ENCODE results near the gene TCEAL3.

TCEAL3 gene

GRCh38 chrX:103607364-103608305, at the start of gene TCEAL3:
Gene TCEAL3, plus strand, starts transcription at chrX:103607963. Its CDS starts 1,102 bp downstream, at chrX:103609065.
- H3K4me3 ChIP-seq (replicated peaks in 1 of 2; ENCODE audit: low read depth in 2 of 2, low read length in 2 of 2) = peak within 1 kb of the TSS; percentile 68 to 70
- TF ChIP-seq CTCF (IDR thresholded peaks at IDR 0.05; ENCODE audit: low read depth, low read length) = no peak
- DNase-seq (ENCODE audit: low read depth in 2 of 2) = peak; percentile 33 to 70

GRCh38 chrX:103560256-103560655, 47.5 kb upstream of the TCEAL3 start:
- H3K4me3 ChIP-seq (replicated peaks in 1 of 2; ENCODE audit: low read depth in 2 of 2, low read length in 2 of 2) = no peak overlapping the region
- DNase-seq (ENCODE audit: low read depth in 2 of 2) = no peak
- no peak for TF ChIP-seq CTCF (IDR thresholded peaks at IDR 0.05; ENCODE audit: low read depth, low read length)

- peak in 1 of 2 donors; percentile 27 for DNase-seq (ENCODE audit: low read depth in 2 of 2)
- no peak for TF ChIP-seq CTCF (IDR thresholded peaks at IDR 0.05; ENCODE audit: low read depth, low read length)
Observed at GRCh38 chrX:103562801-103563200, 45.0 kb upstream of the TCEAL3 start.

DNA sequence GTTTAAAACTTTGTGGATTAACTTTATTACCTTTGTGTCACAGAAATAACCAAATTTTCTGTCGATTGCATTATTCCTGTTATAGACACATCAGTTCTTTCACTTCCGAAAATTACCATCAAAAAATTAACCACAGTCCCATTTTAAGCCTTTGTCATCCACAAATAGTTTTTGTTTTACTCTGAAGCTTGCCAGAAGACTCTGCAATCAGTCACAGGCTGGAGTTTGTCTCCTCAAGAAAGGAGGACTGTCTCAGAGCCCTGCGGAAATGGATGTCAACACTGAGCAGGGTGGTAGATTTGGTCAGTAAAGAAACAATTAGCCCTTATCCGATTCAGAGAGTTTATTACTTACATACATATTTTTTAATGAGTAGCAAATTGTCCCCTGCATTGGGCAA, 42.6 kb upstream of the TCEAL3 start:
- no peak overlapping the region for H3K4me3 ChIP-seq (replicated peaks in 1 of 2; ENCODE audit: low read depth in 2 of 2, low read length in 2 of 2)
- DNase-seq (ENCODE audit: low read depth in 2 of 2) = peak; percentile 13 to 46
- TF ChIP-seq CTCF (IDR thresholded peaks at IDR 0.05; ENCODE audit: low read depth, low read length) = no peak

More at GRCh38 chrX:103562801-103563200, 45.0 kb upstream of the TCEAL3 start:
- no peak overlapping the region for H3K4me3 ChIP-seq (replicated peaks in 1 of 2; ENCODE audit: low read depth in 2 of 2, low read length in 2 of 2)

GRCh38 chrX:103565752-103566151, 42.0 kb upstream of the TCEAL3 start:
- H3K4me3 ChIP-seq (replicated peaks in 1 of 2; ENCODE audit: low read depth in 2 of 2, low read length in 2 of 2) = no peak overlapping the region
- DNase-seq (ENCODE audit: low read depth in 2 of 2) = peak; percentile 59 to 72
- TF ChIP-seq CTCF (IDR thresholded peaks at IDR 0.05; ENCODE audit: low read depth, low read length) = no peak

GRCh38 chrX:103571121-103571520, 36.6 kb upstream of the TCEAL3 start:
- no peak overlapping the region for H3K4me3 ChIP-seq (replicated peaks in 1 of 2; ENCODE audit: low read depth in 2 of 2, low read length in 2 of 2)
- DNase-seq (ENCODE audit: low read depth in 2 of 2) = no peak
- no peak for TF ChIP-seq CTCF (IDR thresholded peaks at IDR 0.05; ENCODE audit: low read depth, low read length)
